Ovary (tissue), 9 donors: Measurements from ENCODE around the gene JPT1. TPM values are rescaled to one million over a fixed set of nuclear protein-coding genes. Genes with fewer than 3 reads are reported as not detected.
A peak's percentile ranks its signal among the peaks of the same experiment; 100 is the strongest.

ENCODE experiments used
- DNase-seq, 5 donors: peaks; one replicate each; pipeline ENCODE4 v3.0.0-alpha.2; 2019 to 2020
- H3K27ac ChIP-seq, 2 donors: fragments of 200-600 bp; one replicate each; pipeline versions ENCODE4 v1.5.1 to v1.8.0; 2019 to 2022
- H3K27me3 ChIP-seq: fragments of 200-600 bp; one replicate; pipeline ENCODE4 v1.8.0; 2022
- H3K36me3 ChIP-seq: fragments of 200-600 bp; sonication (generic); one replicate; pipeline ENCODE4 v1.5.1; 2019
- H3K4me1 ChIP-seq: one replicate; pipeline ENCODE4 v1.8.1; 2013; ENCODE audit warnings: mild to moderate bottlenecking, moderate library complexity; ENCODE audit not compliant: insufficient read depth
- H3K4me3 ChIP-seq: fragments of 200-600 bp; sonication (generic); one replicate; pipeline ENCODE4 v1.5.1; 2017
- H3K9me3 ChIP-seq, 2 donors: fragments of 200-600 bp in 1 of 2; sonication (generic) in 1 of 2; one replicate each; pipeline versions ENCODE4 v1.5.1 to v1.8.1; 2013 to 2019; ENCODE audit warnings: mild to moderate bottlenecking in 1 of 2, moderate library complexity in 1 of 2
- EP300 ChIP-seq: sonication (generic); formaldehyde crosslinking; IDR thresholded peaks from one replicate; pipeline ENCODE4 v1.6.1; 2017; ENCODE audit warnings: antibody characterized with exemption
- POLR2A ChIP-seq: fragments of 450-650 bp; IDR thresholded peaks from one replicate; pipeline ENCODE4 v1.6.1; 2017; ENCODE audit warnings: antibody characterized with exemption, mild to moderate bottlenecking, moderate library complexity
- WGBS, 3 donors: extraction: QIAGEN DNeasy Blood & Tissue Kit in 1 of 3; methylation state at CpG; one replicate each; pipeline versions ENCODE4 v1.1.5 to v1.1.7; 2013 to 2017; 5-methylcytosine and 5-hydroxymethylcytosine counted together
- intact Hi-C, 4 donors: fragments of 100-400 bp; cut with DNase I; formaldehyde crosslinking; loops; one replicate each; pipeline versions ENCODE4 v1.11.0 to v1.15.1; 2022 to 2023
- polyA plus RNA-seq, 2 donors: library from polyadenylated mRNA; stranded (reverse); fragments of 200-250 nt in 1 of 2; fragments of 350-450 nt in 1 of 2; fragmentation: Illumina TruSeq in 1 of 2; extraction: RNeasy Lipid Tissue Mini Kit (QIAGEN cat#74804) in 1 of 2; gene quantifications; one replicate each; pipeline ENCODE4 v1.2.3, GENCODE V29; 2013 to 2014
- total RNA-seq, 7 donors: library from RNA; depleted of rRNA in 2 of 7; stranded (reverse); fragments of >200 nt in 2 of 7; fragmentation: NEBNext Ultra II Directional in 3 of 7; extraction: Animal tissue kit (Norgen Biotek cat#: 25700) in 3 of 7; gene quantifications; one replicate each; pipeline versions ENCODE4 v1.1.0 to v1.2.4, GENCODE V29; 2016 to 2023
- TF ChIP-seq, protein P1 (sequence below), 3 donors: fragments of 450-650 bp in 2 of 3; fragments of 200-600 bp in 1 of 3; IDR thresholded peaks; one replicate each; pipeline versions ENCODE4 v1.5.1 to v1.8.0; 2016 to 2022; ENCODE audit warnings: antibody characterized with exemption in 3 of 3, mild to moderate bottlenecking in 1 of 3
- donor health status: DM: no; HTN: no; CAD: no; lungs with moderate emphysema.
- donor health status: DM: no; HTN: no; CAD: no.
- donor health status: Bipolar disorder and iron deficiency.
- donor health status: DM: yes; HTN: yes; CAD: no.
- donor health status: DM: no; HTN: no; CAD: no.
- donor health status: DM: yes; HTN: yes; CAD: no.

The JPT1 gene
- total and polyA plus RNA-seq, 9 donors = 12.9 to 54.5 (median 20.2) TPM

GRCh38 chr17:75188614-75189013 lies 34.3 kb upstream of the JPT1 start:
- intact Hi-C loops = no loop called here
- Histone ChIP-seq H3K27me3 (no peaks in the 10 kb centered on the region), H3K27ac (no peak overlapping the region), H3K4me3 (no peak overlapping the region), H3K36me3 (no peaks in the 10 kb centered on the region), H3K4me1 (no peaks in the 10 kb centered on the region), H3K9me3 (no peaks in the 10 kb centered on the region)
- WGBS, 3 donors = 88 to 94% (median 88%) methylated on average over 6 of the region's 6 CpGs
- TF ChIP-seq EP300 (no peak), POLR2A (no peak)
- TF ChIP-seq, protein P1, sequence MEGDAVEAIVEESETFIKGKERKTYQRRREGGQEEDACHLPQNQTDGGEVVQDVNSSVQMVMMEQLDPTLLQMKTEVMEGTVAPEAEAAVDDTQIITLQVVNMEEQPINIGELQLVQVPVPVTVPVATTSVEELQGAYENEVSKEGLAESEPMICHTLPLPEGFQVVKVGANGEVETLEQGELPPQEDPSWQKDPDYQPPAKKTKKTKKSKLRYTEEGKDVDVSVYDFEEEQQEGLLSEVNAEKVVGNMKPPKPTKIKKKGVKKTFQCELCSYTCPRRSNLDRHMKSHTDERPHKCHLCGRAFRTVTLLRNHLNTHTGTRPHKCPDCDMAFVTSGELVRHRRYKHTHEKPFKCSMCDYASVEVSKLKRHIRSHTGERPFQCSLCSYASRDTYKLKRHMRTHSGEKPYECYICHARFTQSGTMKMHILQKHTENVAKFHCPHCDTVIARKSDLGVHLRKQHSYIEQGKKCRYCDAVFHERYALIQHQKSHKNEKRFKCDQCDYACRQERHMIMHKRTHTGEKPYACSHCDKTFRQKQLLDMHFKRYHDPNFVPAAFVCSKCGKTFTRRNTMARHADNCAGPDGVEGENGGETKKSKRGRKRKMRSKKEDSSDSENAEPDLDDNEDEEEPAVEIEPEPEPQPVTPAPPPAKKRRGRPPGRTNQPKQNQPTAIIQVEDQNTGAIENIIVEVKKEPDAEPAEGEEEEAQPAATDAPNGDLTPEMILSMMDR (IDR thresholded peaks at IDR 0.05) = no peak
- no peak for DNase-seq

GRCh38 chr17:75183999-75184884 lies 29.9 kb upstream of the JPT1 start:
- Histone ChIP-seq H3K27me3 (no peaks in the 10 kb centered on the region), H3K4me3 (no peak overlapping the region), H3K27ac (no peak overlapping the region), H3K36me3 (no peaks in the 10 kb centered on the region), H3K4me1 (peaks cover 4% of the 10 kb centered on the region), H3K9me3 (no peaks in the 10 kb centered on the region)
- peak in 1 of 5 donors; percentile 8 for DNase-seq
- WGBS, 3 donors = 81 to 92% (median 85%) methylated on average over 9 of the region's 9 CpGs
- TF ChIP-seq, protein P1 (IDR thresholded peaks at IDR 0.05) = no peak
- TF ChIP-seq POLR2A (no peak), EP300 (no peak)
- intact Hi-C loops = no loop called here

- Histone ChIP-seq H3K27ac (peak within 1 kb of the TSS; percentile 98 to 100), H3K27me3 (no peaks in the 10 kb centered on the region), H3K4me1 (peaks cover 4% of the 10 kb centered on the region), H3K36me3 (no peaks in the 10 kb centered on the region), H3K4me3 (peak within 1 kb of the TSS; percentile 89), H3K9me3 (no peaks in the 10 kb centered on the region)
- intact Hi-C loops = no loop called here
- WGBS, 3 donors = 1% methylated on average over 64 to 90 of the region's 92 CpGs
- TF ChIP-seq, protein P1 (IDR thresholded peaks at IDR 0.05) = peak; percentile 7 to 70 (median 40)
- TF ChIP-seq EP300 = no peak
- TF ChIP-seq POLR2A = peak; percentile 88
- DNase-seq = peak; percentile 95 to 98 (median 97)
These were observed 28.5 kb upstream of the JPT1 start, which contains the start of gene SUMO2 for GRCh38 chr17:75182569-75183436. Gene SUMO2 (minus strand): TSS chr17:75182959. CDS start chr17:75182834, 125 bp downstream.

DNA sequence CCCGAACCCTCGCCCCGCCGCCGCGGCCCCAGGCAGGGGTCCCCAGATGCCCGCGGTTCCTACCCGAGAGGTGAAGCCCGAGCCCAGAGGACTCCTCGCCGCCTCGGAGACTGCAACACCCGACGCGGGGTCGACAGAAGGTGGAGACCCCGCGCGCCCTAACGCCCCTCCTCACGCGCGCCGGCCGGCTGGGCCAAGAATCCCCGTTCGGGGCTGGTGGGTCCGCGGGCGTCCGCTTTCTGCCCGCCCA lies 27.9 kb upstream of the JPT1 start:
- peak overlapping the region; percentile 98 to 100 for H3K27ac ChIP-seq
- peak overlapping the region; percentile 89 for H3K4me3 ChIP-seq
- intact Hi-C loops = no loop called here
- no peak for DNase-seq
- H3K4me1 ChIP-seq = peaks cover 4% of the 10 kb centered on the region
- WGBS, 3 donors = 1 to 2% (median 1%) methylated on average over 13 to 33 of the region's 33 CpGs
- no peaks in the 10 kb centered on the region for H3K27me3 ChIP-seq
- H3K9me3 ChIP-seq = no peaks in the 10 kb centered on the region
- no peak for TF ChIP-seq POLR2A
- TF ChIP-seq, protein P1 (IDR thresholded peaks at IDR 0.05) = no peak
- TF ChIP-seq EP300 = no peak
- H3K36me3 ChIP-seq = no peaks in the 10 kb centered on the region
